Mucosa of stomach (tissue), 1 donor: Measurements from ENCODE around the gene NELL2.

Experiments used
- H3K27me3 ChIP-seq: one replicate; pipeline ENCODE4 v1.7.0; 2013; ENCODE audit warnings: mild to moderate bottlenecking, low read length; ENCODE audit not compliant: control insufficient read depth, insufficient read depth
- H3K36me3 ChIP-seq: one replicate; pipeline ENCODE4 v1.7.0; 2013; ENCODE audit warnings: low read length; ENCODE audit not compliant: control insufficient read depth, insufficient read depth
- H3K4me1 ChIP-seq: one replicate; pipeline ENCODE4 v1.7.0; 2013; ENCODE audit warnings: mild to moderate bottlenecking, low read length; ENCODE audit not compliant: control insufficient read depth, insufficient read depth
- H3K4me3 ChIP-seq: one replicate; pipeline ENCODE4 v1.7.0; 2013; ENCODE audit warnings: low read length
- H3K9ac ChIP-seq: one replicate; pipeline ENCODE4 v1.7.0; 2013; ENCODE audit warnings: mild to moderate bottlenecking, low read length, moderate library complexity
- H3K9me3 ChIP-seq: one replicate; pipeline ENCODE4 v1.7.0; 2013; ENCODE audit warnings: mild to moderate bottlenecking, low read length, moderate library complexity; ENCODE audit not compliant: control insufficient read depth
- donor health status: Pancreatic carcinoma.

NELL2 gene

DNA sequence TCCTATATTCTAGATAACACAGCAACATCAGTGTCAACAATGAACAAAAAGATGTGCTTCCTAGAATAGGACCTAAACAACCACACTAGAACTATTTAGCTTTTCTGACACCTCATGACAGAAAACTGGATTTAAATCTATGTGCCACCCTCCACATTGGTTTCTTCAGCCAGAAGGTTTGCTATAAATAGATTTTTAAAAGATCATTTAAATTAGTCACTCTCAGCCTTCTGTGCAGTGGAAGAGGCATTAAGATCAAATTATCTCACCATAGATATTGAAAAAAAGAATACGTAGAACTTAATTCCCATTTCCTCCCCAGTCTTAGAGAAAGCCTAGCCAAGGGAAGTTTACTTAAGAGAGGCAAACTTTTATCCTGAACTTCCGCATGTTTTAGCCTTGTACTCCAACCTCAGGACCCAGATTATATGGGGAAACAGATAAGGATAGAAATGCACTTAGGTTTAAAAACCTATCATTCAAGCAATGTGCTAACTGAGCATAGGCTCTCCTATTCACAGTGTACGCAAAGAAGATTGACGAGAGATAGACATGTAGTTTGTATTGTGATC lies 59.6 kb downstream of the NELL2 start:
- no peaks in the 10 kb centered on the region for H3K36me3 ChIP-seq
- H3K9me3 ChIP-seq, result no peaks in the 10 kb centered on the region
- no peak overlapping the region for H3K9ac ChIP-seq
- no peaks in the 10 kb centered on the region for H3K27me3 ChIP-seq
- H3K4me3 ChIP-seq, result no peak overlapping the region
- H3K4me1 ChIP-seq, result no peaks in the 10 kb centered on the region

DNA sequence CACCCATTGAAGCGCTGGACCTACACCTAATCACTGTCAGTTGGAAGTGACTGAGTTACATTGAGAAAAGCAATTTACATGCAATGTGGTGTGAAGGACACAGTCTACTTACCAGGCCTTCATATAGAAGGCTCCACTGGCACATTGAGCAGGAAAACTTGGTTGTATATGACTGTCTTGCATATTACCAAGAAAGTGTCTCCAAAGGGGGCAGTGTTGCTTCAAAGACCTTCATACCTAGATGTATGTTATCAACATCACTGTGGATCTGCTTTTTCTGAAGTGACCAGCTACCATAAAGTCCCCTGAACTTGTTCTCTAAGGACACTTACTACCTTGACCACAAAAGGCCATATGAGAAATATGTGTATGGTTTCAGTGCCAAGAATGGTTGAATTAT lies 64.1 kb downstream of the NELL2 start:
- Histone ChIP-seq H3K4me3 (no peak overlapping the region), H3K4me1 (no peaks in the 10 kb centered on the region), H3K36me3 (no peaks in the 10 kb centered on the region), H3K9ac (no peak overlapping the region), H3K27me3 (no peaks in the 10 kb centered on the region), H3K9me3 (no peaks in the 10 kb centered on the region)

DNA sequence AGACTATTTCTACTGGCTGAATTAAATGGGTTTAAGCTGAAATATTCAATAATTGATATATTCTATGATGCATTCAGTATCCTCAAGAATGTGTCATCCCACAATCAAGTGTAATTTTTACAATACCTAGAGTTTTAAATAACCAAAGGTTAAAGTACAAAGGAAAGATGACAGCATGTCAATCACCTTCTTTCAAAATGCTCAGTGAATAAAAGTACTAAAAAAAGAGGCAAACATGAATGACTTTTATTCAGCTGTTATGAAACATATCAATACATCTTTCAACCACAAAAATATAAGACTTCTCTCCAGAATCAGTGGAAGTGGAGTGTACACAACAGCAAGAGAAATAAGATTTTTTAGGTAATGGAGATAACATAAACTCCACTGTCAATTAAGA lies 72.0 kb downstream of the NELL2 start:
- H3K27me3 ChIP-seq, result no peaks in the 10 kb centered on the region
- no peaks in the 10 kb centered on the region for H3K36me3 ChIP-seq

DNA sequence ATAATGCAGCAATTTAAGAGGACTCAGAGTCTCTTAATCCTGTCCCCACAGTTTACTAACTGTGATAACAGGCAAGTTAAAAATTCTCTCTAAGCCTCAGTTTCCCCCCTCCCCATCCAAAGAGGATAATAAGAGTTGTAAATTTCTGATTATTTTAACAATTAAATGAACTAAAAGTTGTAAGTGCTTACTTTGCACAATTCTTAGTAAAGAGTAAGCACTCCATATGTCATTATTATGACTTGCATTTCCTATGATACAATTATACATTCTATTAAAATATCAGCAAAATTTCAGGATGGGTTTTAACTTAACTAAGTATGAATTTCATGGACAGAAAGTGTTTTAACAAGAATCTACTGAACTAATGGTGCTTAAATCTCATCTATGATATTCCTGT lies 80.1 kb downstream of the NELL2 start:
- Histone ChIP-seq H3K4me1 (no peaks in the 10 kb centered on the region), H3K27me3 (no peaks in the 10 kb centered on the region), H3K4me3 (no peak overlapping the region), H3K36me3 (no peaks in the 10 kb centered on the region), H3K9me3 (no peaks in the 10 kb centered on the region), H3K9ac (no peak overlapping the region)

More for the DNA sequence above, 72.0 kb downstream of the NELL2 start:
- Histone ChIP-seq H3K4me1 (no peaks in the 10 kb centered on the region), H3K4me3 (no peak overlapping the region), H3K9me3 (no peaks in the 10 kb centered on the region), H3K9ac (no peak overlapping the region)

DNA sequence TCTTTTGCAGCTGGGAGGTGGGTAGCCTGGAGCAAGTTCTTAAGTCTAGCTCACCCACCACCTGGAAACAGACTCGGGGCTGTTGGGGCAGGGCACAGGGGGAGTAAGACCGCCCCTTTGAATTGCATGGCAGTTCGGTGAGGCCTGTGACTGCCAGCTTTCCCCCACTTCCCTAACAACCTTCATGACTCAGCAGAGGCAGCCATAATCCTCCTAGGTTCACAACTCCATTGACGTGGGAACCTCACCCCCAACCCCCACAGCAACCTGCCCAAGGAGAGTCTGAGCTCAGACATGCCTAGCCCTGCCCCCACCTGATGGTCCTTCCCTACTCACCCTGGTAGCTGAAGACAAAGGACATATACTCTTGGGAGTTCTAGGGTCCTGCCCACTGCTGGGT lies 87.4 kb downstream of the NELL2 start:
- Histone ChIP-seq H3K9me3 (no peaks in the 10 kb centered on the region), H3K4me3 (no peak overlapping the region), H3K9ac (no peak overlapping the region), H3K36me3 (no peaks in the 10 kb centered on the region), H3K4me1 (no peaks in the 10 kb centered on the region), H3K27me3 (no peaks in the 10 kb centered on the region)

DNA sequence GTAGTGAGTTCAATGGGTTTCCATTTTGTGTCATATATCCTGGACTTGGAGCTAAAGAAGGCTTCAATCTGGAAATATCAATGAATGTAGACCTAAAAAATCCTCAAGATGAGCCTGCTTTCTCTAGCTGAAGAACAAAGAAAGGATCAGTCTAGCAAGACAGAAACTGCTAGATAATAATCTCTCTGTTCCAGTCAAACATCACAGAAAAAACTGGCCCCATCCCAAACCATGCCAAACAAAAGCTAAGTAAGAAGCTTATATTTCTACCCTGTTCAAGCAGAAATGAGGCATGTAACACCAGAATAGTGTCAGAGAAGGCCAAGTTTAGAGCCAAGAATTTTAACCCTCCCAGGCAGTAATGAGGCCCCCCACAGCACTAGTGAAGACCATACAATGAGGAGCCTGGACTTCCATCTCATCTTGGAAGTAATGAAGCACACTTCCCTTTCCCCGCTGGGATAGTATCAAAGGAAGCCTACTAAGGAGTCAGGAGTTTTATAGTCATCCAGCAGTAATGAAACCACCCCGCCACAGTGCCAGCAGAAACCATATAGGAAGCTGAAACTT lies 95.8 kb downstream of the NELL2 start:
- Histone ChIP-seq H3K27me3 (no peaks in the 10 kb centered on the region), H3K9me3 (no peaks in the 10 kb centered on the region), H3K4me3 (no peak overlapping the region), H3K9ac (no peak overlapping the region), H3K4me1 (no peaks in the 10 kb centered on the region), H3K36me3 (no peaks in the 10 kb centered on the region)

DNA sequence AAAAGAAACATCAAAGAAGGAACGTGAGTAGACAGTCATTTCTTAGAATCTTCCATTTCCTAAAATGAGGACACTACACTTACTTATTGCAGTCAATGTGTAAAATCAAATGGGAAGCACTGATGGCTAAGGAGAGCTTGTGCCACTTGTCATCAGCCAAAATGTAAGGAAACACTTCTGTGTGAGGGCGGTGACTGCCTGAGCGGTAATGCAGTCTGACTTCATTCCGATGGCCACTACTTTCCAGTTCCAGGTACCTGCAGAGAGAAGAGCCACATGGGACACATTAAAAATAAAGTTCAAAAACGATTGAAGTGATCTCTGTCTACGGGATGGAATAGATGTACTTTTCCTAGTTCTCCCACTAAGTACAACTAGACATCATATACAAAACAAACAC lies 96.3 kb downstream of the NELL2 start:
- H3K9ac ChIP-seq, result no peak overlapping the region
- no peak overlapping the region for H3K4me3 ChIP-seq
- no peaks in the 10 kb centered on the region for H3K4me1 ChIP-seq
- H3K27me3 ChIP-seq, result no peaks in the 10 kb centered on the region
- H3K36me3 ChIP-seq, result no peaks in the 10 kb centered on the region
- H3K9me3 ChIP-seq, result no peaks in the 10 kb centered on the region

DNA sequence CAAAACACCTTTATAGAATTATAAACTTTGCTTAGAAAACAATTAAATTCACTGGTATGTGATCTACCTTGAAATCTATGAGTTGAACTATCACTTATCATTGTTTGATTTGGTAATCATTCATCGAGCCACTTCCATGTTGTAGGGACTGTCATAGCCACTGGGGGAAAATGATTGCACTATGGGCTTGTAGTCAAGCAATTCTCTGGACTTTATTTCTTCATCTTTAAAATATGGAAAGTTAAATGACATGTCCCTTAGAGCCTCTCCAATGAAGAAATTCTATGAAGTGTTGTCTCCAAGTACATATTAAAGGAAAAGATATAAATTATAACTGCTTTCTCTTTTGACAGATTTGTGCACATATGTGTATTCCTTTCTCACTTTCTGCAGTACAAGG lies 97.3 kb downstream of the NELL2 start:
- H3K9me3 ChIP-seq, result no peaks in the 10 kb centered on the region
- H3K27me3 ChIP-seq, result no peaks in the 10 kb centered on the region
- no peak overlapping the region for H3K9ac ChIP-seq
- H3K4me1 ChIP-seq, result no peaks in the 10 kb centered on the region
- H3K4me3 ChIP-seq, result no peak overlapping the region
- no peaks in the 10 kb centered on the region for H3K36me3 ChIP-seq

DNA sequence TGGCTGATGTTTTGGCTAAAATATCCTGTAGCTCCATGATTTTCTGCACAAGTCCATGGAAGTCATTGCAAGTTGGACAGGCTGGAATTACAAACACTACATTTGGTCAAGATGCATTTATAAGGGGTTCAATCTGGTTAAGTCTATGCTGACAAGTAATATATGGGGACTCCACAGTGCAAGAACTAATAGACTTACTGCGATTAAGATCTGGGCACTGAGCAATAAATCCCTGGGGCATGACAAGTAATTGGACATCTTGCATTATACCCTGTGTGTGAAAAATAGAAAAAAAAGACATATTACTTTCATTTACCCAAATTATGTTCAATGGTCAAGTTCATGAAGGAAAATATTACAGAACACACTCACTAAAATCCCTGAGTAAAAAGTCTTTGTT lies 99.1 kb downstream of the NELL2 start:
- Histone ChIP-seq H3K9ac (no peak overlapping the region), H3K4me3 (no peak overlapping the region), H3K27me3 (no peaks in the 10 kb centered on the region), H3K9me3 (no peaks in the 10 kb centered on the region), H3K36me3 (no peaks in the 10 kb centered on the region), H3K4me1 (no peaks in the 10 kb centered on the region)

DNA sequence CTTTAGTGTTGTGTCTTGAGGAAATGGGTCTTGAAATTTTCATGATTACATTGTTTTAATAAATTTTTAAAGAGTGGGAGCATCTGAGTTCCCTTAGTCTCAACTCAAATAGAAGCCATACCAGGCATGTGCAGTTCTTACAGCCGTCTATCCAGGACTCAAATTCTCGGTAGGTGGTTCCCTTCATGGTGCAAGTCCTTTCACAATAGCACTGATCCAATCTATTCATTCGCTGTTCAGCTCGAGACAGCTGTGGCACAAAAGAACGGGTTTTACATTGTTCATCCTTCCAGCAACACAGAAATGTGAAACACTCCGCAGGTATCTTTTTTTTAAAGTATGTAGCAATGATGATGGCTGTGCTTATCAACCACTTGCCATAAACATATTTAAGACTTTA lies 100.2 kb downstream of the NELL2 start:
- H3K4me3 ChIP-seq, result no peak overlapping the region
- H3K4me1 ChIP-seq, result no peaks in the 10 kb centered on the region
- H3K27me3 ChIP-seq, result no peaks in the 10 kb centered on the region
- no peaks in the 10 kb centered on the region for H3K9me3 ChIP-seq
- H3K36me3 ChIP-seq, result no peaks in the 10 kb centered on the region
- H3K9ac ChIP-seq, result no peak overlapping the region

DNA sequence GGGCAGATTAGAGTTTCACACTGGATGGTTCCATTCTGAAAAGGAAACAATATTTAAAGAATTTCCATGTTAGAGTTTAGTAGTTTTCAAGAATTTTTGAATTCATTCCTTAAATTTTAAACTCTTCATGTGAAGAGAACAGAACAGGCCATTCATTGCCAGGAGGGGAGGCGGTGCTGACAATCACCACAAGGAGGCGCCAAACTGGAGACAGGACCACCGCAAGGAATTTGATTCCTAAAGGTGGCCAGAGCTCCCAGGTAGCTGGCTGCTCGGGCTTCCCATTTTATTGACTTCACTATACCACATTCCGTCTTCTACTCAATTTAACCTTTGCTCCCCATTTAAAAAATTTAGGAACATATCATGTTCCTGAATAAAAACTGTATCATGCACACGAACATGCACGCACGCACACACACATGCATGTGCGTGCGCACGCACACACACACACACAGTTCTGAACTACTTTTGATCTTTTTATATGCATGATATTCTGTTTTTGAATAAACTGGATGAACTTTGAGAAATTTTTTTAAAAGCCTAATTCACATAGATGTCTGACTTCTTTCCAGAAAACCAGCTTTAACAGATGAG lies 101.2 kb downstream of the NELL2 start:
- no peaks in the 10 kb centered on the region for H3K4me1 ChIP-seq
- no peak overlapping the region for H3K4me3 ChIP-seq
- H3K9ac ChIP-seq, result no peak overlapping the region
- no peaks in the 10 kb centered on the region for H3K27me3 ChIP-seq
- no peaks in the 10 kb centered on the region for H3K9me3 ChIP-seq
- no peaks in the 10 kb centered on the region for H3K36me3 ChIP-seq

DNA sequence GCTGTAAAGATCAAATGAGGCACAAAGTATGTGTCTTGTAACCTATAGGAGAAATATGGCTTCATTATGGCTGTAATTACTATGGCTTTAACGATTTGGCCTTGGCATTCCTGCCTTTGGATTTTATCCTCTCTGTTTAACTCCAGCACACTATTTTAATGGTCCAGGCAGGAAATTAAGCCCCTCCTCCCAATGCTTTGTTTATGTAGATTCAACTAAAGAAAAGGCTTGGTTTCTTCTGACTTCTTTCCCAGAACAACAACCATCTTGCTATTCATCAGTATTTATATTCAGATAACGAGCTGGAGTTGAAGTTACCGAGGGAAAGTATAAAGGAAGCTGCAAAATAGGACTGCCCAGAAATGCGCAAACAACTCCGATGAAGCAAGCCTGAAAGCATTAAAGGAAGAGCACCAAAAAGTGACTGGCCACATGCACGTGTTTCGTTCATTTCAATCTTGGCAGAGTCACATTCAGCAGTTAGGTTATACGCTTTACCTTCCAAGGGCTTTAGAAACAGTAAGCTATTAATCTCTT lies 104.6 kb downstream of the NELL2 start:
- no peaks in the 10 kb centered on the region for H3K4me1 ChIP-seq
- no peaks in the 10 kb centered on the region for H3K9me3 ChIP-seq
- no peak overlapping the region for H3K4me3 ChIP-seq
- H3K36me3 ChIP-seq, result no peaks in the 10 kb centered on the region
- no peak overlapping the region for H3K9ac ChIP-seq
- no peaks in the 10 kb centered on the region for H3K27me3 ChIP-seq
